IPS DF 6.9 (cell line): Measurements from ENCODE around the gene CHD9.
"Not testable (repeated sequence)": the region's sequence is repeated elsewhere in the genome, so short reads cannot be mapped to it uniquely, and the experiment has no call there.

Source experiments
- DNase-seq: peaks from one replicate; pipeline ENCODE4 v3.0.0-alpha.2; 2013; ENCODE audit warnings: low read depth, low spot score
- H3K27ac ChIP-seq: one replicate; pipeline ENCODE4 v1.5.1; 2013; ENCODE audit warnings: low read length, control low read depth
- H3K27me3 ChIP-seq: 2 replicates; pipeline ENCODE4 v1.6.1; 2013; ENCODE audit warnings: mild to moderate bottlenecking, low read length; ENCODE audit not compliant: control insufficient read depth, insufficient read depth
- H3K36me3 ChIP-seq: 2 replicates; pipeline ENCODE4 v1.6.1; 2013; ENCODE audit warnings: low read length; ENCODE audit not compliant: control insufficient read depth, insufficient read depth
- H3K4me1 ChIP-seq: 2 replicates; pipeline ENCODE4 v1.6.1; 2013; ENCODE audit warnings: low read length; ENCODE audit not compliant: control insufficient read depth, insufficient read depth
- H3K4me3 ChIP-seq: 2 replicates; pipeline ENCODE4 v1.5.1; 2013; ENCODE audit warnings: mild to moderate bottlenecking, low read length
- H3K9me3 ChIP-seq: 2 replicates; pipeline ENCODE4 v1.6.1; 2013; ENCODE audit warnings: low read length, inconsistent platforms; ENCODE audit not compliant: control insufficient read depth, insufficient read depth
- WGBS: extraction: QIAGEN DNeasy Blood & Tissue Kit; methylation state at CpG from one replicate; pipeline ENCODE4 v1.1.7; 2013; ENCODE audit warnings: mixed read lengths, missing lambda C conversion rate; ENCODE audit not compliant: insufficient read length, insufficient coverage; 5-methylcytosine and 5-hydroxymethylcytosine counted together

Gene CHD9

GRCh38 chr16:53175118-53175517 lies 120.3 kb downstream of the CHD9 start:
- Histone ChIP-seq H3K4me3 (no peak overlapping the region), H3K27me3 (no peaks in the 10 kb centered on the region), H3K36me3 (no peaks in the 10 kb centered on the region), H3K9me3 (no peaks in the 10 kb centered on the region), H3K27ac (no peak overlapping the region), H3K4me1 (no peaks in the 10 kb centered on the region)
- DNase-seq, result no peak
- WGBS, result no CpG with 5 or more reads among the region's 1 CpG

DNA sequence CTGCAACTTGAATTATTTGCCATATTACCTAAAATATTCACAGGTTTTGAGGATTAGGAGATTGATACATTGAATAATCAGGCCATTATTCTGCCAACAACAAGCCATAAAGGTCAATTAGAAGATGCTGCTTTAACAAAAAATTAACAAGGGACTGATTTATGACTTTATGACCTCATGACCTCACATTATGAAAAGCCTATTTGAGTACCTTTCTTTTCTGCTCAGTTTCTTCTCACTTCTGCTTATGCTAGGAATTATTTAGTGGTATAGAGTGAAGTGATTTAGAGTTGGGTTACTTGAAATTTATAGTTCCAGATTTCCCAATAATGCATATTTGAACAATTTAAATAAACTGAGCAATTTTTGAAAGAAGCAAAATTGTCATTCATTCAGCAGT lies 121.6 kb downstream of the CHD9 start:
- no peaks in the 10 kb centered on the region for H3K4me1 ChIP-seq
- H3K4me3 ChIP-seq, result no peak overlapping the region
- no peak for DNase-seq
- H3K36me3 ChIP-seq, result no peaks in the 10 kb centered on the region
- H3K27ac ChIP-seq, result no peak overlapping the region
- H3K27me3 ChIP-seq, result no peaks in the 10 kb centered on the region
- H3K9me3 ChIP-seq, result no peaks in the 10 kb centered on the region

- WGBS, result no CpG with 5 or more reads among the region's 4 CpGs
- Histone ChIP-seq H3K4me1 (no peaks in the 10 kb centered on the region), H3K9me3 (peaks cover 4% of the 10 kb centered on the region; the same call in 1 of the 2 replicates), H3K27ac (no peak overlapping the region), H3K36me3 (no peaks in the 10 kb centered on the region), H3K27me3 (no peaks in the 10 kb centered on the region), H3K4me3 (no peak overlapping the region)
- no peak for DNase-seq
Measured at GRCh38 chr16:53183442-53183841, 128.7 kb downstream of the CHD9 start.

- not testable (repeated sequence) for H3K36me3 ChIP-seq, H3K9me3 ChIP-seq, H3K4me3 ChIP-seq, H3K4me1 ChIP-seq, DNase-seq, H3K27me3 ChIP-seq, H3K27ac ChIP-seq
- WGBS, result no CpG with 5 or more reads among the region's 3 CpGs
Measured at GRCh38 chr16:53185741-53186140, 130.9 kb downstream of the CHD9 start.

DNA sequence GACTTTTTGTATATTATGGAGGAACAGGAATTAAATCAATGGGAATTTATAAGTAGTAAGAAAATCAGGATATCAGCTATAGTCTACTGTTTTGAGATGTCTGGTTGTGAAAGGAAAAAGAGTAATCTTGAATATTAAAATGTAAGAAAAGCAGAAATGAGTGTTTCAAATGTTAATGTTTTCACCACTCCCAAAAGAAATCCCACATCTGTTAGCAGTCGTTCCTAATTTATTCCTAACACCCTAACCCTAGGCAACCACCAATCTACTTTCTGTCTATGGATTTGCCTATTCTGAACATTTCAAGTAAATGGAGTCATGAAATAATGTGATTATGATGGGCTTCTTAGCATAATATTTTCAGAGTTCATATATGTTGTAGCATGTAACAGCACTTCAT lies 133.0 kb downstream of the CHD9 start:
- H3K36me3 ChIP-seq, result no peaks in the 10 kb centered on the region
- no peak overlapping the region for H3K4me3 ChIP-seq
- H3K27ac ChIP-seq, result no peak overlapping the region
- DNase-seq, result no peak
- H3K27me3 ChIP-seq, result no peaks in the 10 kb centered on the region
- WGBS, result no CpG with 5 or more reads among the region's 1 CpG
- H3K4me1 ChIP-seq, result no peaks in the 10 kb centered on the region
- H3K9me3 ChIP-seq, result peaks cover 4% of the 10 kb centered on the region; the same call in 1 of the 2 replicates

GRCh38 chr16:53191413-53191812 lies 136.6 kb downstream of the CHD9 start:
- no CpG with 5 or more reads among the region's 1 CpG for WGBS
- no peaks in the 10 kb centered on the region for H3K9me3 ChIP-seq
- H3K4me1 ChIP-seq, result no peaks in the 10 kb centered on the region

DNA sequence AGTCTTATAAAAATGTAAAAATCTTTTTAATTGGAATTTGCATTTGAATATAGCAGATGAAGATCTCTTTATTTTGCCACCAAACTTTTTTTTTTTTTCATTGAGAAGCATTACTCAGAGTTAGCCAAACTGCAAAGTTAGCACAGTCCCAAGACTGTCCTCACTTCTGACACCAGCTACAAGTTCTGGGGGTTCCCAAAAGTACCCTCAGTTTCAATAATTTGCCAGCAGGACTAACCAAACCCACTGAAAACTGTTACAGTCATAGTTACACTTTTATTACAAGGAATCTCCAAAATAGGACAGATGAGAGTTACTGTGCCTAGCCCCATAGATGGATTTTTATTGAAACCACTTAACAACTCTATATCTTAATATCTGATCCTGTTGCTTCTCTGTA lies 144.1 kb downstream of the CHD9 start:
- no peak overlapping the region for H3K4me3 ChIP-seq
- DNase-seq, result no peak
- H3K27me3 ChIP-seq, result no peaks in the 10 kb centered on the region

More at GRCh38 chr16:53191413-53191812, 136.6 kb downstream of the CHD9 start:
- DNase-seq, result no peak
- Histone ChIP-seq H3K4me3 (no peak overlapping the region), H3K36me3 (no peaks in the 10 kb centered on the region), H3K27me3 (no peaks in the 10 kb centered on the region), H3K27ac (no peak overlapping the region)

GRCh38 chr16:53201900-53202299 lies 147.1 kb downstream of the CHD9 start:
- no peaks in the 10 kb centered on the region for H3K9me3 ChIP-seq
- no peaks in the 10 kb centered on the region for H3K4me1 ChIP-seq
- no peak overlapping the region for H3K27ac ChIP-seq
- no peaks in the 10 kb centered on the region for H3K36me3 ChIP-seq
- no peaks in the 10 kb centered on the region for H3K27me3 ChIP-seq
- no peak overlapping the region for H3K4me3 ChIP-seq
- no peak for DNase-seq
- no CpG with 5 or more reads among the region's 1 CpG for WGBS

More for the DNA sequence above, 144.1 kb downstream of the CHD9 start:
- Histone ChIP-seq H3K36me3 (no peaks in the 10 kb centered on the region), H3K9me3 (no peaks in the 10 kb centered on the region), H3K4me1 (no peaks in the 10 kb centered on the region), H3K27ac (no peak overlapping the region)

- DNase-seq, result no peak
- no peaks in the 10 kb centered on the region for H3K27me3 ChIP-seq
- no peaks in the 10 kb centered on the region for H3K36me3 ChIP-seq
- no peak overlapping the region for H3K27ac ChIP-seq
- no peak overlapping the region for H3K4me3 ChIP-seq
- no peaks in the 10 kb centered on the region for H3K9me3 ChIP-seq
- H3K4me1 ChIP-seq, result no peaks in the 10 kb centered on the region
Measured at GRCh38 chr16:53202398-53202797, 147.6 kb downstream of the CHD9 start.

- Histone ChIP-seq H3K9me3 (no peaks in the 10 kb centered on the region), H3K4me3 (peak overlapping the region; percentile 58; the same call in 1 of the 2 replicates)
Measured at GRCh38 chr16:53207810-53208752, 153.3 kb downstream of the CHD9 start.

GRCh38 chr16:53209429-53209828 lies 154.6 kb downstream of the CHD9 start:
- Histone ChIP-seq H3K4me1 (no peaks in the 10 kb centered on the region), H3K4me3 (no peak overlapping the region; the same call in 1 of the 2 replicates), H3K27me3 (no peaks in the 10 kb centered on the region), H3K36me3 (no peaks in the 10 kb centered on the region), H3K9me3 (no peaks in the 10 kb centered on the region), H3K27ac (no peak overlapping the region)
- DNase-seq, result no peak
- no CpG with 5 or more reads among the region's 5 CpGs for WGBS

More at GRCh38 chr16:53207810-53208752, 153.3 kb downstream of the CHD9 start:
- Histone ChIP-seq H3K27me3 (no peaks in the 10 kb centered on the region), H3K27ac (no peak overlapping the region), H3K4me1 (no peaks in the 10 kb centered on the region), H3K36me3 (no peaks in the 10 kb centered on the region)
- WGBS, result no CpG with 5 or more reads among the region's 8 CpGs
- peak; percentile 58 for DNase-seq
